ENCODE results near the gene TIMM23.
"Not testable (repeated sequence)": the region's sequence is repeated elsewhere in the genome, so short reads cannot be mapped to it uniquely, and the experiment has no call there.

DNA sequence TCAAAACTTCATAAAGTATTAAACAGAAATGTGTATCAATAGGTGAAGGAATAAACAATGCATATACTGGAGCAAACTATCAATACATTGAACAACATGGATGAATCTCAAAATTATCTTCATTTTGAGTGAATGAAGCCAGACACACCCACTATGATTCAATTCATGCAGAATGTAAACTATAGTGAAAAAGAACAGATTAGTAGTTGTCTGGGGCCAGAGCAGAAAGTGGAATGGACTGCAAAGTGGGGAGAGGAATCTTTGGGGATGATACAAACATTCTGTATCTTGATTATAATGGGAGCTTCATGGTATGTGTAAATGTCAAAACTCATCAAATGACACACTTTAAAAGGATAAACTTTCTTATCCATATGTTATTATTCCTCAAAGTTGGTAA is 23.5 kb upstream of the TIMM23 start:
- not testable (repeated sequence) for TF ChIP-seq CTCF, POLR2A (IDR thresholded peaks at IDR 0.05)

Measured in body of pancreas (tissue), 4 donors.